ENCODE measurements around the gene PSMB5. TPM values are rescaled to one million over a fixed set of nuclear protein-coding genes. Genes with fewer than 3 reads are reported as not detected.

Gene PSMB5
- total RNA-seq, 4 donors from 2014 or later: 90.2 to 154 (median 113) TPM

- no peak overlapping the region for H3K27ac ChIP-seq
- H3K9me3 ChIP-seq: no peaks in the 10 kb centered on the region
- no peak for TF ChIP-seq EP300 (IDR thresholded peaks at IDR 0.05)
- peaks cover 0 to 61% (median 2%) of the 10 kb centered on the region in 3 donors for H3K36me3 ChIP-seq
- H3K27me3 ChIP-seq: no peaks in the 10 kb centered on the region
- no peak overlapping the region for H3K4me3 ChIP-seq
- H3K4me1 ChIP-seq: peaks cover 0 to 9% (median 0%) of the 10 kb centered on the region in 4 donors
- no peak for DNase-seq (ENCODE audit: low spot score in 2 of 2)
- WGBS, 2 donors: 79 to 86% methylated on average over 2 of the region's 2 CpGs
These were observed 10.9 kb downstream of the PSMB5 start for GRCh38 chr14:23023795-23024152.

DNA sequence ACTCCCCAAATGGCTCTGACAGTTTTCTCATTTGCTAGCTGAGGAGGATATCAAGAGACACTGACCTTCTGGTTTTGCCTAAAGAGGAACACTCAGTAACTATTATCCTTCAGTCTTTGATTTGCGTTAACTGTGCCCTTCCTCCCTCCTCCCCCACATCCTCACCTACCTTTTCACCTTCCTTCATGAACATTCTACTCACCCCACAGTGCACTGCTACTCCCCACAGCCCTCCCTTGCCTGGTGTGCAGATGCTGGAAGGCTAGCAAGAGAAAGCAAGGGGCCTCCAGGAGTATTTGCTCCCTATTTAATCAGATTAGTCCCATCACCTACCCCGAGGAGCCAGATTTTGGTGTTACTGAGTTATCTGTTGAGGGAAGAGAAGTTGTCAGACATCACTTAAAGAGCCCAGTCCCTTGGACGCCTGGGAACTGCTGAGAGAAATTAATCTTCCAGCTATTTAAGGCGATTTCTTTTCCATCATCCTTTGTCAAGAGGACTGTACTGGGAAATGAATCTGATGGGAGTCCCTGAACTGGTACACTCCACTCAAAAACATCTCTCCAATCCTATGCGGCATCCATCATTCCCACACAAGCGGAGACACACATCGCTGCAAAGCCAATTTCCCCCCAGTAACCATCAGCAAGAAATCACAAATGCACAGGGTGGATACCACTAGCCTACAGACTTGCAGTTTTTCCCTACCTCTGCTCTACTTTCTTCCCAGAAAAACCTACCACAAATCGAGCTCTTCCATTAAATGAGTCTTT, 11.5 kb downstream of the PSMB5 start:
- no peak overlapping the region for H3K27ac ChIP-seq

GRCh38 chr14:23021889-23022442, 12.7 kb downstream of the PSMB5 start:
- H3K27me3 ChIP-seq: no peaks in the 10 kb centered on the region
- H3K27ac ChIP-seq: no peak overlapping the region
- 50 to 55% methylated on average over 7 of the region's 7 CpGs for WGBS, 2 donors
- no peaks in the 10 kb centered on the region for H3K9me3 ChIP-seq
- no peak overlapping the region for H3K4me3 ChIP-seq
- TF ChIP-seq EP300 (IDR thresholded peaks at IDR 0.05) (no peak), POLR2A (IDR thresholded peaks at IDR 0.05) (no peak)
- TF ChIP-seq, protein P1, sequence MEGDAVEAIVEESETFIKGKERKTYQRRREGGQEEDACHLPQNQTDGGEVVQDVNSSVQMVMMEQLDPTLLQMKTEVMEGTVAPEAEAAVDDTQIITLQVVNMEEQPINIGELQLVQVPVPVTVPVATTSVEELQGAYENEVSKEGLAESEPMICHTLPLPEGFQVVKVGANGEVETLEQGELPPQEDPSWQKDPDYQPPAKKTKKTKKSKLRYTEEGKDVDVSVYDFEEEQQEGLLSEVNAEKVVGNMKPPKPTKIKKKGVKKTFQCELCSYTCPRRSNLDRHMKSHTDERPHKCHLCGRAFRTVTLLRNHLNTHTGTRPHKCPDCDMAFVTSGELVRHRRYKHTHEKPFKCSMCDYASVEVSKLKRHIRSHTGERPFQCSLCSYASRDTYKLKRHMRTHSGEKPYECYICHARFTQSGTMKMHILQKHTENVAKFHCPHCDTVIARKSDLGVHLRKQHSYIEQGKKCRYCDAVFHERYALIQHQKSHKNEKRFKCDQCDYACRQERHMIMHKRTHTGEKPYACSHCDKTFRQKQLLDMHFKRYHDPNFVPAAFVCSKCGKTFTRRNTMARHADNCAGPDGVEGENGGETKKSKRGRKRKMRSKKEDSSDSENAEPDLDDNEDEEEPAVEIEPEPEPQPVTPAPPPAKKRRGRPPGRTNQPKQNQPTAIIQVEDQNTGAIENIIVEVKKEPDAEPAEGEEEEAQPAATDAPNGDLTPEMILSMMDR (IDR thresholded peaks at IDR 0.05): no peak
- peaks cover 0 to 44% (median 2%) of the 10 kb centered on the region in 3 donors for H3K36me3 ChIP-seq
- peaks cover 0 to 4% (median 0%) of the 10 kb centered on the region in 4 donors for H3K4me1 ChIP-seq
- DNase-seq (ENCODE audit: low spot score in 2 of 2): no peak

More for the DNA sequence above, 11.5 kb downstream of the PSMB5 start:
- peaks cover 0 to 56% (median 2%) of the 10 kb centered on the region in 3 donors for H3K36me3 ChIP-seq
- H3K27me3 ChIP-seq: no peaks in the 10 kb centered on the region
- peaks cover 0 to 4% (median 0%) of the 10 kb centered on the region in 4 donors for H3K4me1 ChIP-seq
- TF ChIP-seq EP300 (IDR thresholded peaks at IDR 0.05): no peak
- H3K9me3 ChIP-seq: no peaks in the 10 kb centered on the region
- WGBS, 2 donors: 77 to 80% methylated on average over 8 of the region's 8 CpGs
- no peak for DNase-seq (ENCODE audit: low spot score in 2 of 2)
- H3K4me3 ChIP-seq: no peak overlapping the region

DNA sequence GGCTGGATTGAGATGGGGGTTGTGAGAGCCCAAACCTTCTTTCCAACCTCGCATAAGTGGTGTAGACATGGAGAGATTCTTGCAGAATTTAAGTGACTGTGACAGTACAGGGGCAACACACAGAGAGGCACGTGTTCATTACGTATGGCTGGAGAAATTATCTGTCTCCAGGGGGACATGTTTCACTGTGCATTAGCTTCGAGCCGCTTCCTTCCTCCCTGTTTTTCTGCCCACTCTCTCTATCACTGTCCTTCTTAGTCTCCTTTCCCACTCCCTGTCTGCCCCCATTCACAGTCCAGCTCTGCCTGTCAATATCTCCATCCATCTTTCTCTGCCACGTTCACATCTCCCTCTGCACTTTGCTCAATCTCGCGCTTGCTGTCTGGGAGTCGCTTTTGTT, 13.3 kb downstream of the PSMB5 start:
- TF ChIP-seq EP300 (IDR thresholded peaks at IDR 0.05) (no peak), POLR2A (IDR thresholded peaks at IDR 0.05) (no peak)
- TF ChIP-seq, protein P1 (IDR thresholded peaks at IDR 0.05): no peak
- Histone ChIP-seq H3K9me3 (no peaks in the 10 kb centered on the region), H3K4me3 (no peak overlapping the region), H3K36me3 (peaks cover 0 to 39% (median 2%) of the 10 kb centered on the region in 3 donors), H3K4me1 (peaks cover 0 to 4% (median 0%) of the 10 kb centered on the region in 4 donors), H3K27me3 (no peaks in the 10 kb centered on the region), H3K27ac (no peak overlapping the region)
- 65 to 66% methylated on average over 9 of the region's 9 CpGs for WGBS, 2 donors
- no peak for DNase-seq (ENCODE audit: low spot score in 2 of 2)

DNA sequence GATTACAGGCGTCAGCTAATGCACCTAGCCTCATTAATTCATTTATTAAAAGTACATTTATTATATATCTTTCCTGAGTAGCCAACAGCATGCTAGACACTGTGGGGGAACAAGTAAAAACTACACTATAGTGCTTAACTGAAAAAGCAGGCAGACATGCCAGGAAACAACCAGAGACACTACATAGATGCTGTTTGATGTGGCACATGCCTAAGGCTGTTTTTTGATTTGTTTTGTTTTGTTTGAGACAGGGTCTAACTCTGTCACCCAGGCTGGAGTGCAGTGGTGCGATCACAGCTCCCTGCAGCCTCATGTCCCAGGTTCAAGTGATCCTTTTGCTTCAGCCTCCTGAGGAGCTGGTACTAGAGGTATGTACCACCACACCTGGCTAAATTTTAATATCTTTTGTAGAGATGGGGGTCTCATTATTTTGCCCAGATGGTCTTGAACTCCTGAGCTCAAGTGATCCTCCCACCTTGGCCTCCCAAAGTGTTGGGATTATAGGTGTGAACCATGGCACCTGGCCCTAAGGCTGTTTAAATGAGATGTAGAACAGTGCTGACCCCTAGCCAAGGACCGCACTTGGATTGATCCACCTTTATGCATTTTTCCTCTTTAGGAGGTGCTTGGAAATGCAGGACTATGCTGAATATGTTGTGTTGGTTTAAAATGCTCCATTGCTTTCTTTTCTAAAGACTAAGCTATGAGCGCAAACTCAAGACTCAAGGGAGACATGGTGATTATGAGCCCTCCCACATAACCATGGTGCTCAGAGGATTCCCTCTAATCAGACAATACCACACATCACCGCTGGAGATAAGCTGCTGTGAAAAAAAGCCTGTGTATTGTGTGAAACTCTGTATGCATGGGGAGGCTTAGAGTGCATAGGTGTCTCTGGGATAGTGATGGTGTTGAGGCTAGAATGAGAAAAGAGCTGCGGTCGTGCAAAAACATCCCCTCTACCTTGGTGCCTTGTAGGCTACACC, 14.3 kb downstream of the PSMB5 start:
- H3K9me3 ChIP-seq: no peaks in the 10 kb centered on the region
- H3K4me1 ChIP-seq: peaks cover 0 to 2% (median 0%) of the 10 kb centered on the region in 4 donors
- no peaks in the 10 kb centered on the region for H3K27me3 ChIP-seq
- H3K36me3 ChIP-seq: peaks cover 0 to 29% (median 0%) of the 10 kb centered on the region in 3 donors
- no peak for DNase-seq (ENCODE audit: low spot score in 2 of 2)
- WGBS, 2 donors: 87% methylated on average over 7 of the region's 7 CpGs
- H3K4me3 ChIP-seq: no peak overlapping the region
- TF ChIP-seq EP300 (IDR thresholded peaks at IDR 0.05) (no peak), POLR2A (IDR thresholded peaks at IDR 0.05) (no peak)
- TF ChIP-seq, protein P1 (IDR thresholded peaks at IDR 0.05): no peak
- H3K27ac ChIP-seq: no peak overlapping the region
